ENCODE results near the gene GSTM3. TPM values are rescaled to one million over a fixed set of nuclear protein-coding genes. Genes with fewer than 3 reads are reported as not detected.
"Not testable (repeated sequence)": the region's sequence is repeated elsewhere in the genome, so short reads cannot be mapped to it uniquely, and the experiment has no call there.

Gene GSTM3
- total RNA-seq, 6 experiments from 2014 or later: 1.2 to 19.2 (median 10.6) TPM

DNA sequence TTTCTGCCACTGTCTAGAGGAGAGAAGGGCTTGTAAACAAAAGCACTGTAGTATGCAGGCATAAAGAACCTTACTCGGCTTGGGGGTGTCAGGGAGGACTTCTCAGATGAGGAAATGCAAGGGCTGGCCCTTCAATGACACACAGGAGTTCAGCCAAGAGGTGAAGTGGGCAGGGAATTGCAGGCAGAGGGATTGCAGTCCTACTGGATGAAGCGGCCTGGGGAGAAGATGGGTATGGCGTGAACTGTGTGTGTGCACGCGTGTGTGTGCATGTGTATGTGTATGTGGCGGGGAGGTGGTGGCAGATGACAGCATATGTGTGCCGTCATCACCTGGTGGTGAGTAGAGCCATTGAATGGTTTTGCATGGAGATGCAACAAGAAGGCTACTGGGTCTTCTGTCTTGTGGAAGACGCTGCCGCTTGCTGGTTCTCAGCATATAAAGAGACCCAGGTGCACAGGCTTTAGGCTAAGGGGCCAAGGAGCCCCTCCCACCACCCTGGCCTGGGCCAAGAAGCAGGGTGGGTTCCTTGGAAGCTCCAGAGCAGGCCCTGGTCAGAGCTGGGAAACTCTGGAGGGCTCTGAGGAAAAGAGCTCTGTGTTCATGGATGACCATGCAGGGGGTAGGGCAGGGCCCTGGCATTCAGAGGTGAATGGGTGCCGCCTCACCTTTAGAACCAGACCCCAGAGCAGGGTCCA lies 26.9 kb upstream of the GSTM3 start:
- DNase-seq: peak; percentile 7 to 33 (median 26)
- H3K4me1 ChIP-seq: no peaks in the 10 kb centered on the region
- no peaks in the 10 kb centered on the region for H3K36me3 ChIP-seq
- no peak overlapping the region for H3K27ac ChIP-seq
- 80% methylated on average over 5 of the region's 10 CpGs for WGBS (ENCODE audit: insufficient coverage, low coverage, low lambda C conversion rate, missing lambda C conversion rate)
- no peaks in the 10 kb centered on the region for H3K9me3 ChIP-seq
- intact Hi-C loops (cut with DNase I): loop anchor here in 1 of 2 donors (10.0 kb wide), 1 partner anchor 223 kb away; the partner anchor contains the start of gene GNAI3
- no peak overlapping the region for H3K4me3 ChIP-seq
- H3K27me3 ChIP-seq: no peaks in the 10 kb centered on the region
- TF ChIP-seq POLR2A (IDR thresholded peaks at IDR 0.05): no peak
- TF ChIP-seq, protein P1, sequence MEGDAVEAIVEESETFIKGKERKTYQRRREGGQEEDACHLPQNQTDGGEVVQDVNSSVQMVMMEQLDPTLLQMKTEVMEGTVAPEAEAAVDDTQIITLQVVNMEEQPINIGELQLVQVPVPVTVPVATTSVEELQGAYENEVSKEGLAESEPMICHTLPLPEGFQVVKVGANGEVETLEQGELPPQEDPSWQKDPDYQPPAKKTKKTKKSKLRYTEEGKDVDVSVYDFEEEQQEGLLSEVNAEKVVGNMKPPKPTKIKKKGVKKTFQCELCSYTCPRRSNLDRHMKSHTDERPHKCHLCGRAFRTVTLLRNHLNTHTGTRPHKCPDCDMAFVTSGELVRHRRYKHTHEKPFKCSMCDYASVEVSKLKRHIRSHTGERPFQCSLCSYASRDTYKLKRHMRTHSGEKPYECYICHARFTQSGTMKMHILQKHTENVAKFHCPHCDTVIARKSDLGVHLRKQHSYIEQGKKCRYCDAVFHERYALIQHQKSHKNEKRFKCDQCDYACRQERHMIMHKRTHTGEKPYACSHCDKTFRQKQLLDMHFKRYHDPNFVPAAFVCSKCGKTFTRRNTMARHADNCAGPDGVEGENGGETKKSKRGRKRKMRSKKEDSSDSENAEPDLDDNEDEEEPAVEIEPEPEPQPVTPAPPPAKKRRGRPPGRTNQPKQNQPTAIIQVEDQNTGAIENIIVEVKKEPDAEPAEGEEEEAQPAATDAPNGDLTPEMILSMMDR (IDR thresholded peaks at IDR 0.05): no peak
- ATAC-seq: no peak

DNA sequence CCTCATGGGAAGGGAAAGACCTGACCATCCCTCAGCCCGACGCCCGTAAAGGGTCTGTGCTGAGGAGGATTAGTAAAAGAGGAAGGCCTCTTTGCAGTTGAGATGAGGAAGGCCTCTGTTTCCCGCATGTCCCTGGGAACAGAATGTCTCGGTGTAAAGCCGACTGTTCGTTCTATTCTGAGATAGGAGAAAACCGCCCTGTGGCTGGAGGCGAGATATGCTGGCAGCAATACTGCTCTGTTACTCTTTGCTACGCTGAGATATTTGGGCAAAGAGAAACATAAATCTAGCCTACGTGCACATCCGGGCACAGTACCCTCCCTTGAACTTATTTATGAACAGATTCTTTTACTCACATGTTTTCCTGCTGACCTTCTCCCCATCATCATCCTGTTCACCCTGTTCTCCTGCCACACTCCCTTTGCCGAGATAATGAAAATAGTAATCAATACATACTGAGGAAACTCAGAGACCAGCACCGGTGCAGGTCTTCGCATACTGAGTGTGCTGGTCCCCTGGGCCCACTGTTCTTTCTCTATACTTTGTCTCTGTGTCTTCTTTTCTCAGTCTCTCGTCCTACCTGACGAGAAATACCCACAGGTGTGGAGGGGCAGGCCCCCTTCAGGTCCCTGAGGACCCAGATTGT lies 26.3 kb upstream of the GSTM3 start:
- peak; percentile 5 to 27 (median 11) for DNase-seq
- not testable (repeated sequence) for ATAC-seq
- WGBS (ENCODE audit: insufficient coverage, low coverage, low lambda C conversion rate, missing lambda C conversion rate): 58% methylated on average over 14 of the region's 17 CpGs

DNA sequence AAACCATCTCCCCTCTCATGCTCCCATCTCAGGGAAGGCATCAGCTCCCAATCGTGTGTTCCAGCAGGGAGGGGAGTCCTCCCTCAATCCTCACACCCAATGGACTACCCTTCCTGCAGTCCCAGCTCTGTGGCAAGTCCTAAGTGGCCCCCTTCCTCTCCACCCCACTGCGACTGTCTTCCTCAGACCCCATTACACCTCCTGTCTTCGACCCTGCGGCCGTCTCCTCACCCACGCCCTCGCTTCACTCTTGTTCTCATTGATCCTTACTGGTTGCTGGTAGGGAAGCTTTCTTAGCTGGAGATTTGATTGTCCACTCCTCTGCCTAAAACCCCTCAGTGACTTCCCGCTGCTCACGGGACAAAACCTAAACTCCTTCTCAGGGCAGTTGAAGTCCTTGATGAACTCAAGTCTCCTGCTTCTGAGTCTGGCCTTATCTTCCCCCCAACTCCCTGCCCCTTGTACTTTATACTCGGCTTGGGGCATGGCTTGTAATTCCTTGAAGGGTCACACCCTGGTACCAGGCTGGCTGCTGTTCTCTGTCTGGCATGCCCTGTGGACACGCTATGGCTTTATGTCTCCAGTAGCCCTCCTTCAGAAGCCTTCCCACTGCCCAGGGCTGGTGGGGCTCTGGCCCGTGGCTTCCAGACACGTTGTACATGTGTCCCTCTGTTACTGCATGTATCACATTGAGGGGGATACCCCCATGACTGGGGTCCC lies 25.2 kb upstream of the GSTM3 start:
- no peaks in the 10 kb centered on the region for H3K36me3 ChIP-seq
- WGBS (ENCODE audit: insufficient coverage, low coverage, low lambda C conversion rate, missing lambda C conversion rate): 70% methylated on average over 12 of the region's 13 CpGs
- no peak for ATAC-seq
- no peak for TF ChIP-seq POLR2A (IDR thresholded peaks at IDR 0.05)
- TF ChIP-seq, protein P1 (IDR thresholded peaks at IDR 0.05): no peak
- no peak overlapping the region for H3K27ac ChIP-seq
- H3K4me1 ChIP-seq: no peaks in the 10 kb centered on the region
- no peaks in the 10 kb centered on the region for H3K27me3 ChIP-seq
- H3K4me3 ChIP-seq: no peak overlapping the region
- intact Hi-C loops (cut with DNase I): loop anchor here in 1 of 2 donors (10.0 kb wide), 1 partner anchor 221 kb away; the partner anchor contains the start of gene GNAI3
- no peaks in the 10 kb centered on the region for H3K9me3 ChIP-seq
- DNase-seq: peak in 1 of 3 donors; percentile 37

More for the DNA sequence above, 26.3 kb upstream of the GSTM3 start:
- not testable (repeated sequence) for H3K4me1 ChIP-seq, H3K27me3 ChIP-seq, H3K36me3 ChIP-seq, H3K9me3 ChIP-seq, H3K27ac ChIP-seq, H3K4me3 ChIP-seq
- intact Hi-C loops (cut with DNase I): loop anchor here in 1 of 2 donors (10.0 kb wide), 1 partner anchor 222 kb away; the partner anchor contains the start of gene GNAI3

DNA sequence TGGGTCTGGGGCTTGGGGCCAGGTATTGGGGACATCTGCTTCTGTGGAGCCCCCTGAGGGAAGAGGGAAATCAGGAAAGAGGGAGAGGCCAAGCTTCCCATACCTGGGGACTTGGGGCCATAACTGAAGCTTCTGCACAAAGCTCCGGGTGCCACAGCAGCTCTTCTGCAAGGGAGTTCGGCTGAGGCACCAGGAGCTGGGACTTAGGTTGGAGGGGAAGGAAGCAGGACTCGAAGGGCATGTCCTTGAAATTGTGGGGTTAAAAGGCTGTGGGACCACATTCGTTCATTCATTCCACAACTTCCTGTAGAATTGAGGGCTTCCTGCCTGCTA lies 24.6 kb upstream of the GSTM3 start:
- Histone ChIP-seq H3K27me3 (no peaks in the 10 kb centered on the region), H3K36me3 (no peaks in the 10 kb centered on the region), H3K4me3 (no peak overlapping the region), H3K9me3 (no peaks in the 10 kb centered on the region), H3K4me1 (no peaks in the 10 kb centered on the region), H3K27ac (no peak overlapping the region)
- DNase-seq (peak in 1 of 3 donors; percentile 28), ATAC-seq (no peak)
- intact Hi-C loops (cut with DNase I): loop anchor here in 1 of 2 donors (10.0 kb wide), 1 partner anchor 221 kb away; the partner anchor contains the start of gene GNAI3
- TF ChIP-seq, protein P1 (IDR thresholded peaks at IDR 0.05): no peak
- TF ChIP-seq POLR2A (IDR thresholded peaks at IDR 0.05): no peak
- WGBS (ENCODE audit: insufficient coverage, low coverage, low lambda C conversion rate, missing lambda C conversion rate): 60% methylated on average over 3 of the region's 4 CpGs
